Panc1 (cell line): ENCODE results near the gene SCD5.

ENCODE experiments used
- CTCF ChIP-seq: fragments of 450-650 bp; IDR thresholded peaks from 2 replicates; pipeline ENCODE4 v1.5.1; 2017; ENCODE audit warnings: mild to moderate bottlenecking
- SIN3A ChIP-seq: IDR thresholded peaks from 2 replicates; pipeline ENCODE4 v1.6.1; 2012; ENCODE audit warnings: low read depth, mild to moderate bottlenecking, low read length, moderate library complexity, borderline replicate concordance; ENCODE audit not compliant: insufficient read depth
- TF ChIP-seq, protein P1 (sequence below), 2 experiments: IDR thresholded peaks; 2 replicates each; pipeline ENCODE4 v1.6.1; 2011 to 2012; ENCODE audit warnings: low read depth in 2 of 2, control low read depth in 1 of 2, low read length in 1 of 2, mild to moderate bottlenecking in 1 of 2, moderate library complexity in 1 of 2; ENCODE audit not compliant: insufficient read depth in 1 of 2

DNA sequence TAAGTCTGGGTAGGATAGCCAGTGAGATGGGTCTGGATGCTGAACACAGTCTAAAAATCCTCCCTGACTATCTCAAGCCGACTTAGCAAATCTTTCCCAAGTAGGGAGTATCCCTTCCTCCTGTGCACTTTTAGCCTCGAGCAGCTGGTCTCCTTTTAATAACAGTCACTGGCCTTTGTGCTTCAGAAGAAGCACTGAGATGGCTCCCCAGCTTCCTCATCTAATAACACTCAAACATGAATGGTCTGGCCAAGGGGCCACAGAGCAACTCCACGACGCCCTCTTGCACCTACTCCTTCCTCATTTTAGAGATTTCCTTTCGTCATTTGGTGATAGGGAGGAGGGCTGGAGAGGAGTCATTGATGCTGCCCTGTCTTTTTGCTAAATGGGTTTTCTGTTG is 158.1 kb downstream of the SCD5 start:
- TF ChIP-seq CTCF (no peak), SIN3A (no peak)
- TF ChIP-seq, protein P1, sequence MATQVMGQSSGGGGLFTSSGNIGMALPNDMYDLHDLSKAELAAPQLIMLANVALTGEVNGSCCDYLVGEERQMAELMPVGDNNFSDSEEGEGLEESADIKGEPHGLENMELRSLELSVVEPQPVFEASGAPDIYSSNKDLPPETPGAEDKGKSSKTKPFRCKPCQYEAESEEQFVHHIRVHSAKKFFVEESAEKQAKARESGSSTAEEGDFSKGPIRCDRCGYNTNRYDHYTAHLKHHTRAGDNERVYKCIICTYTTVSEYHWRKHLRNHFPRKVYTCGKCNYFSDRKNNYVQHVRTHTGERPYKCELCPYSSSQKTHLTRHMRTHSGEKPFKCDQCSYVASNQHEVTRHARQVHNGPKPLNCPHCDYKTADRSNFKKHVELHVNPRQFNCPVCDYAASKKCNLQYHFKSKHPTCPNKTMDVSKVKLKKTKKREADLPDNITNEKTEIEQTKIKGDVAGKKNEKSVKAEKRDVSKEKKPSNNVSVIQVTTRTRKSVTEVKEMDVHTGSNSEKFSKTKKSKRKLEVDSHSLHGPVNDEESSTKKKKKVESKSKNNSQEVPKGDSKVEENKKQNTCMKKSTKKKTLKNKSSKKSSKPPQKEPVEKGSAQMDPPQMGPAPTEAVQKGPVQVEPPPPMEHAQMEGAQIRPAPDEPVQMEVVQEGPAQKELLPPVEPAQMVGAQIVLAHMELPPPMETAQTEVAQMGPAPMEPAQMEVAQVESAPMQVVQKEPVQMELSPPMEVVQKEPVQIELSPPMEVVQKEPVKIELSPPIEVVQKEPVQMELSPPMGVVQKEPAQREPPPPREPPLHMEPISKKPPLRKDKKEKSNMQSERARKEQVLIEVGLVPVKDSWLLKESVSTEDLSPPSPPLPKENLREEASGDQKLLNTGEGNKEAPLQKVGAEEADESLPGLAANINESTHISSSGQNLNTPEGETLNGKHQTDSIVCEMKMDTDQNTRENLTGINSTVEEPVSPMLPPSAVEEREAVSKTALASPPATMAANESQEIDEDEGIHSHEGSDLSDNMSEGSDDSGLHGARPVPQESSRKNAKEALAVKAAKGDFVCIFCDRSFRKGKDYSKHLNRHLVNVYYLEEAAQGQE (IDR thresholded peaks at IDR 0.05; ENCODE audit: insufficient read depth in 1 of 2, low read depth in 2 of 2, low read length in 1 of 2), result no peak
